ENCODE results near the gene NSD2.
A peak's percentile ranks its signal among the peaks of the same experiment; 100 is the strongest.
"Not testable (repeated sequence)": the region's sequence is repeated elsewhere in the genome, so short reads cannot be mapped to it uniquely, and the experiment has no call there.

Gene NSD2

GRCh38 chr4:2008671-2008920 is 137.4 kb downstream of the NSD2 start:
- no peak for DNase-seq

GRCh38 chr4:2008921-2009650 is 137.9 kb downstream of the NSD2 start, which contains the start of gene NELFA:
NELFA (minus strand) TSS chr4:2008974; CDS start chr4:2008959, 15 bp downstream.
- DNase-seq, result peak; percentile 93

GRCh38 chr4:2009651-2010233 is 138.5 kb downstream of the NSD2 start:
- DNase-seq, result peak; percentile 39

- no peak for DNase-seq
Measured at GRCh38 chr4:2011583-2011982, 140.4 kb downstream of the NSD2 start.

- DNase-seq, result no peak
Measured at GRCh38 chr4:2015008-2015407, 143.8 kb downstream of the NSD2 start.

- not testable (repeated sequence) for DNase-seq
Measured at GRCh38 chr4:2021358-2022018, 150.3 kb downstream of the NSD2 start.

GRCh38 chr4:2024683-2025082 is 153.5 kb downstream of the NSD2 start:
- DNase-seq, result no peak

- no peak for DNase-seq
Measured at GRCh38 chr4:2025817-2026216, 154.6 kb downstream of the NSD2 start.

GRCh38 chr4:2027120-2027519 is 155.9 kb downstream of the NSD2 start:
- not testable (repeated sequence) for DNase-seq

- DNase-seq, result not testable (repeated sequence)
Measured at GRCh38 chr4:2031161-2031560, 160.0 kb downstream of the NSD2 start.

Data from NCI-H345 (cell line).